GM10248 (cell line): Measurements from ENCODE around the gene DOK1.
A peak's percentile ranks its signal among the peaks of the same experiment; 100 is the strongest.

ENCODE experiments used
- CTCF ChIA-PET: fragments of 300-600 bp; sonication (Branson Sonifier 250); formaldehyde crosslinking; extraction: SDS; loops from one replicate; lab custom pipeline; 2021; ENCODE audit warnings: antibody characterized with exemption; lab: Yijun Ruan, JAX
- POLR2A ChIA-PET: fragments of 350-650 bp; sonication (Branson Sonifier 250); formaldehyde crosslinking; extraction: SDS; loops from one replicate; lab custom pipeline; 2020; ENCODE audit warnings: antibody characterized with exemption; lab: Yijun Ruan, JAX
- DNase-seq: peaks from one replicate; pipeline ENCODE4 v3.0.0; 2012; ENCODE audit errors: extremely low spot score
- TF ChIP-seq, protein P1 (sequence below): IDR thresholded peaks from 2 replicates; pipeline ENCODE4 v1.5.1; 2012; ENCODE audit warnings: mild to moderate bottlenecking, low read depth; ENCODE audit errors: extremely low read depth, missing control alignments, control extremely low read depth

The DOK1 gene

DNA sequence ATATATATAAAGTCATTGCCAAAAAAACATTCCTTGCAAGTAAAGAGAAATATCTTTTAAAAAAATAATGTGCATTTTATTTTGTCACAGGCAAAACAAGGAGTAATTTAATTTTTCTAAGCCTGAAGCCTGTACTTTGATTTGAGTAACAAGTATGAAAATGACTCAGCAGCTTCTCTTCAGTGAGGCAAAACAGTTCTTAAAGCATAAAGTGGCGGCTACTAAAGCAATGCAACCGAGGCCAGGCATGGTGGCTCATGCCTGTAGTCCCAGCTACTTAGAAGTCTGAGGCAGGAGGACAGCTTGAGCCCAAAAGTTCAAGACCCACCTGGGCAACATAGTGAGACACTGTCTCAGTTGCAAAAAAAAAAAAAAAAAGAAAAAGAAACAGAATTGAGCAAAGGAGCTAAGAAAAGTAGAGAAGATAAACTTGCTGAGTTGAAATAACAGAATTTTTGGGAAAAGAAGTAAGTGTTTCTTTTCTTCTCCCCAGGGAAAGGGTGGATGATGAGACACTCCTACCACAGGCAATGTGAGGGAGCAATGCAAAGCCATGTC is 29.6 kb downstream of the DOK1 start:
- peak; percentile 50 for DNase-seq
- ChIA-PET CTCF (interaction anchor here (0.9 to 10.8 kb wide), 15 partner anchors 8 to 335 kb away, joined by 3 to 188 read pairs (median 4); partner anchors contain the start of genes AUP1, CCDC142, DQX1 and HTRA2), POLR2A (interaction anchor here (0.6 kb wide), 2 partner anchors 56 to 58 kb away, joined by 3 to 7 read pairs; partner anchors contain the start of gene DQX1)
- TF ChIP-seq, protein P1, sequence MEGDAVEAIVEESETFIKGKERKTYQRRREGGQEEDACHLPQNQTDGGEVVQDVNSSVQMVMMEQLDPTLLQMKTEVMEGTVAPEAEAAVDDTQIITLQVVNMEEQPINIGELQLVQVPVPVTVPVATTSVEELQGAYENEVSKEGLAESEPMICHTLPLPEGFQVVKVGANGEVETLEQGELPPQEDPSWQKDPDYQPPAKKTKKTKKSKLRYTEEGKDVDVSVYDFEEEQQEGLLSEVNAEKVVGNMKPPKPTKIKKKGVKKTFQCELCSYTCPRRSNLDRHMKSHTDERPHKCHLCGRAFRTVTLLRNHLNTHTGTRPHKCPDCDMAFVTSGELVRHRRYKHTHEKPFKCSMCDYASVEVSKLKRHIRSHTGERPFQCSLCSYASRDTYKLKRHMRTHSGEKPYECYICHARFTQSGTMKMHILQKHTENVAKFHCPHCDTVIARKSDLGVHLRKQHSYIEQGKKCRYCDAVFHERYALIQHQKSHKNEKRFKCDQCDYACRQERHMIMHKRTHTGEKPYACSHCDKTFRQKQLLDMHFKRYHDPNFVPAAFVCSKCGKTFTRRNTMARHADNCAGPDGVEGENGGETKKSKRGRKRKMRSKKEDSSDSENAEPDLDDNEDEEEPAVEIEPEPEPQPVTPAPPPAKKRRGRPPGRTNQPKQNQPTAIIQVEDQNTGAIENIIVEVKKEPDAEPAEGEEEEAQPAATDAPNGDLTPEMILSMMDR: no peak

DNA sequence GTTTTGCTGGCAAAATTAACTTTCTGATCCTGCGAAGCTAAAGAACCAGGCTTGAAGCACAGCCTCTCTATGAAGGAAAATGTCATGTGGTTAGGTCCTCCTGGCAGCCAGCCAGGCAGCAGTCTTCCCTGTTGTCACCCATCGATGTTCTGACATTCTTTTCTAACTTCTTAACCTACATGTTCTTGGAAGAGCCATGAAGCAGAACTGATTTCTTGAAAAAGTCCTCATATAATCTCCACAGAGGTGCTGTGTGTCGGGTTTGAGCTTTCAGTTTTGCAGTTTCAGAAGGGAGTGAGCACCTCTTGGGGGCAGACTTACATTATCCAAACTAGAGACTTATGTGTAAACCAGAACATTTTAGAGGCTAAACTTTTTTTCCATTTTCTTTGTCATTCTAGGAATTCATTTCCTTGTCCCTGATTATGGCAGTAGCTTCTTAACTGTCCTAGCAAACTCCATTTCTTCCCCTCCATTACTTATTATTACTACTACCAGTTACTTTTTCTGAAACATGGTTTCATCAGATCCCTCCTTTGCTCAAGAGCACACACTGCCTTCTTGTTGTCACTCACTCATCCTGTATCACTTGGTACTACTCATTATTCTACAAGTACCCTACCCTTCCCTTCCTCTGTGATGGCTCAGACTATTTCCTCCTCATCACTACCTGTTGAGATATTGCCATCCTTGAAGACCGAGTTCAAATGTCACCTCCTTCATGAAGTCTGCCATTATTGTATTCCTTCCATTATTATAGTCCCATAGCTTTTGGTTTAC is 31.1 kb downstream of the DOK1 start:
- TF ChIP-seq, protein P1: peak; percentile 32
- peak; percentile 48 for DNase-seq
- POLR2A ChIA-PET: interaction anchor here (1.1 kb wide), 1 partner anchor 56 kb away, joined by 4 read pairs; the partner anchor contains the start of genes AUP1 and HTRA2
- CTCF ChIA-PET: interaction anchor here (0.7 to 10.8 kb wide), 34 partner anchors 8 to 762 kb away, joined by 3 to 188 read pairs (median 4); partner anchors contain the start of genes AUP1, CCDC142, DQX1 and HTRA2

GRCh38 chr2:74587664-74588277 is 33.3 kb downstream of the DOK1 start:
- POLR2A ChIA-PET: no interaction called here
- peak; percentile 82 for DNase-seq
- CTCF ChIA-PET: interaction anchor here (0.6 to 10.8 kb wide), 46 partner anchors 12 to 761 kb away, joined by 3 to 188 read pairs (median 5); partner anchors contain the start of genes AUP1, CCDC142, DQX1 and HTRA2

DNA sequence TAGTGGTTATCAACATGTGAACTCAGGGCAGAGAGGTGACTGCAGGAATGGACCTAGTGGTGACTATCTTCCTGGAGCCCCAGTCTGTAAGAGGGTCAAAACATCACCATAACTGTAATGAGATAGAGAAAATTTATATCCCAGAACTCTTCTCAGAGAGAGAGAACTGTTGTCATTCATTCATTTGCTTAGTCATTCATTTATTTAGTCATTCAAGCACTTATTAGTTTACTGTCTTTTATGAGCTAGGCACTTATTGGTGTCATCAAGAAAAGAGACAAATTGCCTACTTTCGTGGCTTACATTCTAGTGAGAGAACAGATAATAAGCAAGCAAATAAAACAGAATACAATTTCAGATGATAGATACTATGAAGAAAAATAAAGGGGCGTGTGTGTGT is 34.1 kb downstream of the DOK1 start:
- POLR2A ChIA-PET: no interaction called here
- TF ChIP-seq, protein P1: no peak
- CTCF ChIA-PET: interaction anchor here (0.7 to 10.8 kb wide), 42 partner anchors 12 to 764 kb away, joined by 3 to 188 read pairs (median 5); partner anchors contain the start of genes AUP1, CCDC142, DQX1 and HTRA2

More at GRCh38 chr2:74587664-74588277, 33.3 kb downstream of the DOK1 start:
- TF ChIP-seq, protein P1: peak; percentile 73

GRCh38 chr2:74593826-74594772 is 39.6 kb downstream of the DOK1 start:
- ChIA-PET CTCF (interaction anchor here (0.8 to 2.1 kb wide), 4 partner anchors 8 to 111 kb away, joined by 3 to 7 read pairs (median 4); partner anchors contain the start of genes CCDC142 and TTC31), POLR2A (no interaction called here)
- TF ChIP-seq, protein P1: no peak
- DNase-seq: no peak

More for the DNA sequence above, 34.1 kb downstream of the DOK1 start:
- DNase-seq: no peak
